Ovary (tissue), 3 donors: ENCODE measurements around the gene UGT1A6.

Experiments
- EP300 ChIP-seq: sonication (generic); formaldehyde crosslinking; IDR thresholded peaks from one replicate; pipeline ENCODE4 v1.6.1; 2017; ENCODE audit warnings: antibody characterized with exemption
- POLR2A ChIP-seq: fragments of 450-650 bp; IDR thresholded peaks from one replicate; pipeline ENCODE4 v1.6.1; 2017; ENCODE audit warnings: antibody characterized with exemption, mild to moderate bottlenecking, moderate library complexity
- TF ChIP-seq, protein P1 (sequence below), 3 donors: fragments of 450-650 bp in 2 of 3; fragments of 200-600 bp in 1 of 3; IDR thresholded peaks; one replicate each; pipeline versions ENCODE4 v1.5.1 to v1.8.0; 2016 to 2022; ENCODE audit warnings: antibody characterized with exemption in 3 of 3, mild to moderate bottlenecking in 1 of 3
- donor health status: DM: no; HTN: no; CAD: no.

DNA sequence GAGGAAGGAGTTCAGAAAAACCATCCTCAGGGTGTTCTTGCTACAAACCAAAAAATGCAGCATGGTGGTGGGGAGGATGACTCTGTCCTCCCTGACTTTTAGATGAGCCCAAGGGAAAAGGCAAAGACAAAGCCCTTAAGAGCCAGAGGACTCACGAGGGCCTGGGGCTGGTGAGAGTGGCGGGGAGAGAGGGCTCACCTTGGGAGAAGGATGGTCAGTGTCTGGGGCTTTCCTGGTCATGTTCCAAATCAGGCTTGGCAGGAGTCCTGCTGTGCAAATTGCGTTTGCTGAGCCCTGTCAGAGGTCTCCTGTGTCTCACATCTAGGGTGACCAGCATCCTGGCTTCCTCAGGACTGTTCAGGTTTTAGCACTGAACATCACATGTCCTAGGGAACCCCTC, 72.1 kb downstream of the UGT1A6 start:
- TF ChIP-seq, protein P1, sequence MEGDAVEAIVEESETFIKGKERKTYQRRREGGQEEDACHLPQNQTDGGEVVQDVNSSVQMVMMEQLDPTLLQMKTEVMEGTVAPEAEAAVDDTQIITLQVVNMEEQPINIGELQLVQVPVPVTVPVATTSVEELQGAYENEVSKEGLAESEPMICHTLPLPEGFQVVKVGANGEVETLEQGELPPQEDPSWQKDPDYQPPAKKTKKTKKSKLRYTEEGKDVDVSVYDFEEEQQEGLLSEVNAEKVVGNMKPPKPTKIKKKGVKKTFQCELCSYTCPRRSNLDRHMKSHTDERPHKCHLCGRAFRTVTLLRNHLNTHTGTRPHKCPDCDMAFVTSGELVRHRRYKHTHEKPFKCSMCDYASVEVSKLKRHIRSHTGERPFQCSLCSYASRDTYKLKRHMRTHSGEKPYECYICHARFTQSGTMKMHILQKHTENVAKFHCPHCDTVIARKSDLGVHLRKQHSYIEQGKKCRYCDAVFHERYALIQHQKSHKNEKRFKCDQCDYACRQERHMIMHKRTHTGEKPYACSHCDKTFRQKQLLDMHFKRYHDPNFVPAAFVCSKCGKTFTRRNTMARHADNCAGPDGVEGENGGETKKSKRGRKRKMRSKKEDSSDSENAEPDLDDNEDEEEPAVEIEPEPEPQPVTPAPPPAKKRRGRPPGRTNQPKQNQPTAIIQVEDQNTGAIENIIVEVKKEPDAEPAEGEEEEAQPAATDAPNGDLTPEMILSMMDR (IDR thresholded peaks at IDR 0.05): no peak
- TF ChIP-seq POLR2A: no peak
- no peak for TF ChIP-seq EP300
